ENCODE measurements around the gene OSBPL8.

The OSBPL8 gene

DNA sequence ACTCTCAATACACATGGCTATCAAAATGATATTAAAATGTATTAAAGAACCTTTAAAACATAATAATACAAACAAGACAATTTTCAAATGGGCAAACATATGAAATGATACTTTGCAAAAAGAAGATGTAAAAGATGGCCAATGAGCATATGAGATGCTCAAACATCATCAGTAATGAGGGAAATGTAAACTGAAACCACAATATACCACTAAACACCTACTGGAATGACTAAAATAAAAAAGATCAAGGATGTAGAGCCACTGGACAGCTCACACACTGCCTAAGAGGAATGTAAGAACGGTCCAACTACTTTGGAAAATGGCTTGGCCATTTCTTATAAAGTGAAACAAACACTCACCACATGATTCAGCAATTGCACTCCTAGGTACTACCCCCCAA is 114.1 kb downstream of the OSBPL8 start:
- H3K9me3 Mint-ChIP-seq = no peaks in the 10 kb centered on the region

DNA sequence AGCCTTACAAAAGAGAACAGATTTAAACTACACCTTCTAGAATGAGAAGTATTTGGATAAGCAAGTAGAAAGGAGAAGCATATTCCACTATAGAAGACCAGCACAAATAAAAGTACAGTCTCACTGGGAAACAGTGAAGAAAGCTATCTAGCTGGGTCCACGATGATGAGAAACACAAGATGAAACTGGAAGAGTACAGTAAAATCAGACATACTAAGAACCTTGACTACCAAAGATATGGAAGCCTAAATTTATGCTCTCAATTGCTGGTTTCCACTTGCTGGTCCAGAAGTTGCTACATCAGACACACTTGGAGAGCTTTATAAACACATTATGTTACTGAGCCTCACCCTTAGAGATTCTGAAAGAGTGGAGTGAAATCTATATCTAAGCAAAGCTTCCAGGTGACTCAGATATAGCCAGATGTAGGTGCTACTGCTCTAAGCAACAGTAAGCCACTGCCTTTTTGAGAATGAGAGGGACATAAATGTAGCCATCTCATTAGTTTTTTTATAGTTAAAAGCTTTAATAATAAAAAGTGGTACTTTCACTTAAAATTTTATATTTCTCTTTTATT is 115.1 kb downstream of the OSBPL8 start:
- no peak overlapping the region for H3K4me3 Mint-ChIP-seq
- peaks cover 20% of the 10 kb centered on the region for H3K4me1 Mint-ChIP-seq
- H3K36me3 Mint-ChIP-seq = peaks cover 13% of the 10 kb centered on the region
- no peak for DNase-seq (ENCODE audit: low spot score in 2 of 2)
- peak; percentile 92 for ATAC-seq
- no peaks in the 10 kb centered on the region for H3K9me3 Mint-ChIP-seq
- no peak overlapping the region for H3K27ac Mint-ChIP-seq

More for the DNA sequence above, 114.1 kb downstream of the OSBPL8 start:
- ATAC-seq = peak; percentile 72
- no peak for DNase-seq (ENCODE audit: low spot score in 2 of 2)
- H3K36me3 Mint-ChIP-seq = peaks cover 23% of the 10 kb centered on the region
- peaks cover 20% of the 10 kb centered on the region for H3K4me1 Mint-ChIP-seq
- H3K27ac Mint-ChIP-seq = no peak overlapping the region
- H3K4me3 Mint-ChIP-seq = no peak overlapping the region

GRCh38 chr12:76441016-76441415 is 118.6 kb downstream of the OSBPL8 start:
- H3K9me3 Mint-ChIP-seq = no peaks in the 10 kb centered on the region
- no peaks in the 10 kb centered on the region for H3K36me3 Mint-ChIP-seq
- ATAC-seq (no peak), DNase-seq (ENCODE audit: low spot score in 2 of 2) (no peak)
- peaks cover 20% of the 10 kb centered on the region for H3K4me1 Mint-ChIP-seq
- H3K4me3 Mint-ChIP-seq = no peak overlapping the region
- H3K27ac Mint-ChIP-seq = no peak overlapping the region

DNA sequence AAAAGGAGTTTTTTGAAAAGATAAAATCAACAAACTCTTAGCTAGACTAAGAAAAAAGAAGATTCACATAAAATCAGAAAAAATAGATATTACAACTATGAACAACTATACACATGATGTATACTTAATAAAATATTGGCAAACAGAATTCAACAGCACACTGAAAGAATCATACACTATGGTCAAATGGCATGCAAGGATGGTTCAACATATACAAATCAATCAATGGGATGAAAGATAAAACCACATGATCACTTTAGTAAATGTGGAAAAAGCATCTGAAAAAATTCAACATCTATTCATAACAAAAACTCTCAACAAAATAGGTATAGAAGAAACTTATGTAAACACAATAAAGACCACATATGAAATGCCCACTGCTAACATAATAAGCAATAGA is 126.8 kb downstream of the OSBPL8 start:
- Mint-ChIP-seq H3K4me1 (peaks cover 23% of the 10 kb centered on the region), H3K36me3 (peaks cover 6% of the 10 kb centered on the region), H3K27ac (no peak overlapping the region), H3K9me3 (peaks cover 27% of the 10 kb centered on the region), H3K4me3 (no peak overlapping the region)
- DNase-seq (ENCODE audit: low spot score in 2 of 2) (no peak), ATAC-seq (no peak)

- DNase-seq (ENCODE audit: low spot score in 2 of 2) = no peak
- Mint-ChIP-seq H3K4me1 (peaks cover 24% of the 10 kb centered on the region), H3K36me3 (peaks cover 6% of the 10 kb centered on the region), H3K9me3 (peaks cover 21% of the 10 kb centered on the region), H3K27ac (no peak overlapping the region), H3K4me3 (no peak overlapping the region)
- ATAC-seq = no peak
These were observed 131.5 kb downstream of the OSBPL8 start for GRCh38 chr12:76428117-76428516.

DNA sequence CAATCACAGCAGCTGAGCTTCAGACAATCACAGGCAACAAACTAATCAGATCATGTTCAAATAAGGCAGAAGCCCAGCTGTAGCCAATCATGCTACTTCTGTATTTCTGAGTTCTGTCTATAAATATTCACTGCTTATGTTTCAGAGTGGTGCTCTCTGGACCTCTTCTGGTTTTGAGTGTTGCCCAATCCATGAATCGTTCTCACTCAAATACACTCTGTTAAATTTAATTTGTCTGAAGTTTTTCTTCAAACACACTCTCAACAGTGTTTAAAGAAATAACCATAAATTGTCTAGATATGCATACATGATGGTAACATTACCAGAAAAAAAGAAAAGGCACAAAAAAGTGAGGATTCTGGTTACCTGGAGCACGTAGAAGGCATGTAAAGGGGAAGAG is 133.4 kb downstream of the OSBPL8 start:
- Mint-ChIP-seq H3K4me1 (peaks cover 26% of the 10 kb centered on the region), H3K27ac (no peak overlapping the region), H3K9me3 (peaks cover 9% of the 10 kb centered on the region), H3K4me3 (no peak overlapping the region), H3K36me3 (no peaks in the 10 kb centered on the region)
- ATAC-seq (no peak), DNase-seq (ENCODE audit: low spot score in 2 of 2) (no peak)

DNA sequence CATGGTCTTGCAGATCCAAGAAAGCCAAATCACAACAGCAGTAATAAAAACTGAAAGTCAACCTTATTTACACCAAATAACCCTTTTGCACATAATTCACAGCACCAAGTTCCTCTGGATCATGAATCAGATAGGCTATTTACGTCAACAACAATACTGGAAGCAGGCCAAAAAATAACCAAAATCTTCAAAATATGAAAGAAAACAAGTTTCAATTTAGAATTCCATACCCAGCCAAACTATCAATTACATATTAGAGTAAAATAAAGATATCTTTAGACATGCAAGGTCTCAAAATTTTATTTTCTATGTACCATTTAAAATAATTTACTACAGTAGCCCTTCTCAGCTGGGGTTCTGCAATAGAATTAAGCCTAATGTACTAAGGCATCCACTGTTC is 134.6 kb downstream of the OSBPL8 start:
- Mint-ChIP-seq H3K36me3 (no peaks in the 10 kb centered on the region), H3K4me3 (no peak overlapping the region), H3K27ac (no peak overlapping the region), H3K9me3 (peaks cover 5% of the 10 kb centered on the region), H3K4me1 (peaks cover 20% of the 10 kb centered on the region)
- DNase-seq (ENCODE audit: low spot score in 2 of 2) (no peak), ATAC-seq (no peak)

GRCh38 chr12:76422543-76423438 is 136.8 kb downstream of the OSBPL8 start:
- H3K27ac Mint-ChIP-seq = no peak overlapping the region
- peaks cover 16% of the 10 kb centered on the region for H3K4me1 Mint-ChIP-seq
- DNase-seq (ENCODE audit: low spot score in 2 of 2) (no peak), ATAC-seq (no peak)
- H3K9me3 Mint-ChIP-seq = peaks cover 5% of the 10 kb centered on the region
- H3K4me3 Mint-ChIP-seq = no peak overlapping the region
- no peaks in the 10 kb centered on the region for H3K36me3 Mint-ChIP-seq

- ATAC-seq = no peak
- Mint-ChIP-seq H3K27ac (no peak overlapping the region), H3K4me3 (no peak overlapping the region), H3K36me3 (no peaks in the 10 kb centered on the region), H3K4me1 (peaks cover 21% of the 10 kb centered on the region), H3K9me3 (peaks cover 5% of the 10 kb centered on the region)
- no peak for DNase-seq (ENCODE audit: low spot score in 2 of 2)
These were observed 137.4 kb downstream of the OSBPL8 start for GRCh38 chr12:76422154-76422542.

DNA sequence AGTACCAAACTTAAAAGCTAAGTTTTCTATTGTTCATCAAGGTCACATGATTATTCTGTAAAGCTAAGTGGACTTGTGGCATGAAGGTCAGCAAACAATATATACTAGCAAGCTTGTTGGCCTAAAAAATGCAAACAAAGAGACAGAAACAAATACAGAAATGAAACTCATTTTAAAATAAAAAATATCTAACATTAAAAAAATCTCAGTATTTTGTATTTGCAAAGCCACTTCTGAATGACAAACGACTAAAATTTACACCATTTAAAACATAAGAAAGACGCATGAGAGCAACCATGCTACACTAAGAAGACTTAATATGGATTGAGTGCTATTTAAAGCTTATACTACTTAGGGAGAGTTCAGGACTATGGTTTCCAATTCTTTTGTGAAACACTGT is 138.5 kb downstream of the OSBPL8 start:
- Mint-ChIP-seq H3K9me3 (no peaks in the 10 kb centered on the region), H3K27ac (no peak overlapping the region), H3K4me1 (peaks cover 26% of the 10 kb centered on the region), H3K4me3 (no peak overlapping the region), H3K36me3 (no peaks in the 10 kb centered on the region)
- DNase-seq (ENCODE audit: low spot score in 2 of 2) (no peak), ATAC-seq (no peak)

DNA sequence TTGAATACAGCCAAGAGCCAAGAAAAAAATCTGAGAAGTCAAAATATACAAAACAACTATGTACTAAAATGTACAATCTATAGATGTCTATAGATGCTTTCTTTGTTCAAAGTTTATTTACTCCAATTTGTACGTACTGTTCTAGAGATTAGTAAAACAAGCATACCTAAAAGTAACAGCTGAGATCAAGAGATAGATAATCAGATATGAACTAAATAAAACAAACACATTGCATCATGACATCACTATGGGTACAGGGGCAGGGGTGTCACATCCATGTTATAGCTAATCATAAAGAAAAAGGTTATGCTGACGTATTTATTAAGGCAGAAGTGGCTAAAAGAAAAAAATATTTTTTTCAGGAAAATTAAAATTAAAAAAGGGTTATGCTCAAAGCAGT is 139.3 kb downstream of the OSBPL8 start:
- H3K4me3 Mint-ChIP-seq = no peak overlapping the region
- ATAC-seq = no peak
- no peak for DNase-seq (ENCODE audit: low spot score in 2 of 2)
- H3K27ac Mint-ChIP-seq = no peak overlapping the region
- no peaks in the 10 kb centered on the region for H3K9me3 Mint-ChIP-seq
- no peaks in the 10 kb centered on the region for H3K36me3 Mint-ChIP-seq
- peaks cover 26% of the 10 kb centered on the region for H3K4me1 Mint-ChIP-seq

- H3K9me3 Mint-ChIP-seq = no peaks in the 10 kb centered on the region
- H3K27ac Mint-ChIP-seq = no peak overlapping the region
- peaks cover 16% of the 10 kb centered on the region for H3K4me1 Mint-ChIP-seq
- no peak for ATAC-seq
- no peaks in the 10 kb centered on the region for H3K36me3 Mint-ChIP-seq
- H3K4me3 Mint-ChIP-seq = no peak overlapping the region
- DNase-seq (ENCODE audit: low spot score in 2 of 2) = no peak
These were observed 142.5 kb downstream of the OSBPL8 start for GRCh38 chr12:76417116-76417515.

- Mint-ChIP-seq H3K4me1 (peaks cover 15% of the 10 kb centered on the region), H3K4me3 (no peak overlapping the region), H3K27ac (no peak overlapping the region), H3K9me3 (no peaks in the 10 kb centered on the region), H3K36me3 (no peaks in the 10 kb centered on the region)
- no peak for DNase-seq (ENCODE audit: low spot score in 2 of 2)
- ATAC-seq = no peak
These were observed 146.4 kb downstream of the OSBPL8 start for GRCh38 chr12:76413121-76413520.

GRCh38 chr12:76410781-76411180 is 148.8 kb downstream of the OSBPL8 start:
- Mint-ChIP-seq H3K27ac (no peak overlapping the region), H3K4me1 (peaks cover 5% of the 10 kb centered on the region), H3K9me3 (no peaks in the 10 kb centered on the region), H3K4me3 (no peak overlapping the region), H3K36me3 (no peaks in the 10 kb centered on the region)
- ATAC-seq (no peak), DNase-seq (ENCODE audit: low spot score in 2 of 2) (no peak)

DNA sequence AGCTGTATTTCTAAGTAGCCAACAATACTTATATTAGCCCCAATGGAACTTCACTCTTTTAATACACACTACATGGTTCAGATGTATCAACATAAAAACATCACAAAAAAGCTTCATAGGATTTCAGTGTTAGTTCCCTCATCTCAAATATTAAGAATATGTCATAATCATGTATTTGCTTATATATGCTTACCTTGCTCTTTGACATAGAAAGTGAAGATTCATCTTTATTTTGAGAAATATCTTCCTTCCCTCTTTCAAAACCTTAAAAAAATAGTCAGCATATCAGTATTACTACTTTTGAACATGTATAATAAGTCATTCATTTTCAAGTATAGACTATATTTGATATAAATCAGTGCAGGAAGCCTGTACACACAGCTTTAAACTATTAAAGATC is 149.2 kb downstream of the OSBPL8 start:
- Mint-ChIP-seq H3K4me1 (peaks cover 5% of the 10 kb centered on the region), H3K36me3 (no peaks in the 10 kb centered on the region), H3K27ac (no peak overlapping the region), H3K4me3 (no peak overlapping the region), H3K9me3 (no peaks in the 10 kb centered on the region)
- no peak for DNase-seq (ENCODE audit: low spot score in 2 of 2)
- ATAC-seq = no peak

GRCh38 chr12:76409074-76409473 is 150.5 kb downstream of the OSBPL8 start:
- no peak overlapping the region for H3K27ac Mint-ChIP-seq
- ATAC-seq = no peak
- H3K9me3 Mint-ChIP-seq = no peaks in the 10 kb centered on the region
- peaks cover 5% of the 10 kb centered on the region for H3K4me1 Mint-ChIP-seq
- H3K36me3 Mint-ChIP-seq = no peaks in the 10 kb centered on the region
- no peak overlapping the region for H3K4me3 Mint-ChIP-seq
- DNase-seq (ENCODE audit: low spot score in 2 of 2) = no peak
